HS-5 (cell line): ENCODE data around the gene KMT2A.
"Not testable (repeated sequence)": the region's sequence is repeated elsewhere in the genome, so short reads cannot be mapped to it uniquely, and the experiment has no call there.

Experiments used
- DNase-seq: peaks from one replicate; pipeline ENCODE4 v3.0.0-alpha.2; 2012; ENCODE audit warnings: low read depth

The KMT2A gene

GRCh38 chr11:118435290-118435892 is 901 bp upstream of the KMT2A start:
- no peak for DNase-seq

- DNase-seq: no peak
Observed at GRCh38 chr11:118436639-118437207, 431 bp downstream of the KMT2A start.

- DNase-seq: no peak
Observed at GRCh38 chr11:118437208-118438125, 1.2 kb downstream of the KMT2A start.

- no peak for DNase-seq
Observed at GRCh38 chr11:118438314-118438931, 2.1 kb downstream of the KMT2A start.

GRCh38 chr11:118439646-118440045 is 3.4 kb downstream of the KMT2A start:
- DNase-seq: no peak

GRCh38 chr11:118441770-118442275 is 5.5 kb downstream of the KMT2A start:
- no peak for DNase-seq

GRCh38 chr11:118442301-118442700 is 6.0 kb downstream of the KMT2A start:
- DNase-seq: no peak

- no peak for DNase-seq
Observed at GRCh38 chr11:118442908-118443589, 6.8 kb downstream of the KMT2A start.

GRCh38 chr11:118443590-118444218 is 7.4 kb downstream of the KMT2A start:
- DNase-seq: no peak

- DNase-seq: no peak
Observed at GRCh38 chr11:118447423-118447822, 11.1 kb downstream of the KMT2A start.

GRCh38 chr11:118448294-118448693 is 12.0 kb downstream of the KMT2A start:
- DNase-seq: no peak

- DNase-seq: no peak
Observed at GRCh38 chr11:118449316-118449918, 13.1 kb downstream of the KMT2A start.

- DNase-seq: no peak
Observed at GRCh38 chr11:118450451-118450850, 14.2 kb downstream of the KMT2A start.

- DNase-seq: no peak
Observed at GRCh38 chr11:118462178-118462577, 25.9 kb downstream of the KMT2A start.

- DNase-seq: not testable (repeated sequence)
Observed at GRCh38 chr11:118468968-118469367, 32.7 kb downstream of the KMT2A start.

GRCh38 chr11:118471030-118471429 is 34.7 kb downstream of the KMT2A start:
- no peak for DNase-seq

GRCh38 chr11:118473537-118473936 is 37.2 kb downstream of the KMT2A start:
- DNase-seq: no peak

- DNase-seq: no peak
Observed at GRCh38 chr11:118476676-118477075, 40.4 kb downstream of the KMT2A start.

GRCh38 chr11:118481238-118481637 is 44.9 kb downstream of the KMT2A start:
- not testable (repeated sequence) for DNase-seq

GRCh38 chr11:118484405-118484804 is 48.1 kb downstream of the KMT2A start:
- no peak for DNase-seq

GRCh38 chr11:118485273-118485672 is 49.0 kb downstream of the KMT2A start:
- DNase-seq: no peak
